NCI-H2196 (cell line): ENCODE results near the gene CYP27C1.

Experiments
- DNase-seq: peaks from one replicate; lab custom pipeline; 2025; ENCODE audit not compliant: unreplicated experiment; lab: John Stamatoyannopoulos, UW

The CYP27C1 gene

GRCh38 chr2:127155028-127155581, 65.0 kb downstream of the CYP27C1 start:
- no peak for DNase-seq

GRCh38 chr2:127154396-127154795, 65.7 kb downstream of the CYP27C1 start:
- DNase-seq: no peak

DNA sequence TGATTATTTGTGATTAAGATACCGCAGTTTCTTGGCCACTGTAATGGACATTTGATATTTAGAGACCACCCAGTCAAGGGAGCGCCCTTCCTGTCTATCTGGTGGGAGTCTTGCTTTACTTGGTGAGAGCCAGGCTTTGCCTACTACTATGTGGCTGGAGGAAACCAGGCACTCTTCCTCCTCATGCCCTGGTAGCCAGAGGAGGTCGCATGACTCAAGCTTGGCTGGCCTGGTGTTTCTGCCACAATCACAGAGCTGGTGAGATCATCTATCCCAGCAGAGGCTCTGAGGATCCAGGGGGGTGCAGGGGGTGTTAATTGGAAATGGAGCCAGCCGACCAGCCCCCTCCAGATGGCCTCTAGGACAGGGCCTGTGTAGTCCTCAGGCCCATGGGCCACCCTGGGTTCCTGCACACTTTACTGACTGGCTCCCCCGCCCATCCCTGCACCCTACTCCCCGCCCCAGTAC, 66.4 kb downstream of the CYP27C1 start:
- DNase-seq: no peak

- no peak for DNase-seq
Observed at GRCh38 chr2:127150996-127151395, 69.1 kb downstream of the CYP27C1 start.

GRCh38 chr2:127149384-127149783, 70.7 kb downstream of the CYP27C1 start:
- no peak for DNase-seq

GRCh38 chr2:127146820-127147502, 73.1 kb downstream of the CYP27C1 start:
- no peak for DNase-seq

DNA sequence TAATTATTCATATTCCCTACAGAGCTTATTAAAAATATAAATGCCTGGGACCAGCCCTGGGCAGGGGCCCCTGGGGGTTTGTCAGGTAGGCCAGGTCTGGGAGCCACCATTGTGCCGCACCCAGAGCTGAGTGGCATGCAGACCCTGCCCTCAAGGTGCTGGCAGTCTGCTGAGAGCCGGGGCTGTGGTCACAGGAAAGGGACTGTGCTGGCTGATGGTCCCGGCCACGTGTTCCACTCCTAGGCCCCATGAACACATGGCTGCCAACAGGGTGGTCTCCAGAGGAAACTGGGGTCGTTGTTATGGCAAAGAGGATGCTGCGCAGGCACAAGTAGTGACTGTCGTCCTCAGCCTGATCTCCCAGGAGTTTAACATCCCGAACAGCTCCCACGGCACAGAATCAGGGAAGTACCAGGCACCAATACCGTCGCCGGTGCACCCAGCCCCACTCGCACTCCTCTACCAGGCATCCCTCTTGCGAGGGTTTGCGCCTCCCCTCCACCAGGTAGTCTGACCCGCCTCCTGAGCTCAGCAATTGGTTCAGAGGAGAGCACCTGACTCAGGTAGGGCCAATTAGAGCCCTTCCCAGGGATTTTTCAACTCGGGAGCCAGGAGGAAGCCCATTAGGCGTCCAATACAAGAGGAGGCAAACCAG, 73.9 kb downstream of the CYP27C1 start:
- no peak for DNase-seq

DNA sequence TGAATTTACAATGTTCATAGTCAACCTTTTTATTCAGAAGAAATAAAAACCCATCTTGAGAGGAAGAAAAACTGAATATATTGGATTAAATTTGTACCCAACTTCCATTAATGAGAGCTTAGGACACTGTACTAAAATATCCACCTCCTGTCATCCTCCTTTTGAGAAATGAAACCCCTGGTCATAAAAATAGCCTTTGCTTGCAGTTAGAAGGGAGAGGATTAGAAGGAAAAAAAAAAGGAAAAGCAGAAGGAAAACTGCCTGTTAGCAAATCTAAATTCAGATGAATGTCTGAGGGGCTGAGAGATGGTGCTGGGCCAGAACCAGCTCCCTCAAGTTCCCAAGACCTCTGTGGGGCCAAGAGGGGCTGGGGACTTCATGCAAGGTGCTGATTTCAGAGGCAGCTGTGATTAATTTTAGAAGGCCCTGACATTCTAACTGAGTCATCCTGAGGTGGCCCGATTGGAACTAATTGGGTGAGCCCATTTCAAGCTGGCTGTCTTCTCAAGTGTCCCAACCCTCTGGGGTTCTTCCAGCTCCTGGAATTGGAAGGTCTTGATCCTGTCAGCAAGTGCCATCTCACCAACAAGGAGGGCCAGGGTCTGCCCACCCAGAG, 74.7 kb downstream of the CYP27C1 start:
- no peak for DNase-seq

DNA sequence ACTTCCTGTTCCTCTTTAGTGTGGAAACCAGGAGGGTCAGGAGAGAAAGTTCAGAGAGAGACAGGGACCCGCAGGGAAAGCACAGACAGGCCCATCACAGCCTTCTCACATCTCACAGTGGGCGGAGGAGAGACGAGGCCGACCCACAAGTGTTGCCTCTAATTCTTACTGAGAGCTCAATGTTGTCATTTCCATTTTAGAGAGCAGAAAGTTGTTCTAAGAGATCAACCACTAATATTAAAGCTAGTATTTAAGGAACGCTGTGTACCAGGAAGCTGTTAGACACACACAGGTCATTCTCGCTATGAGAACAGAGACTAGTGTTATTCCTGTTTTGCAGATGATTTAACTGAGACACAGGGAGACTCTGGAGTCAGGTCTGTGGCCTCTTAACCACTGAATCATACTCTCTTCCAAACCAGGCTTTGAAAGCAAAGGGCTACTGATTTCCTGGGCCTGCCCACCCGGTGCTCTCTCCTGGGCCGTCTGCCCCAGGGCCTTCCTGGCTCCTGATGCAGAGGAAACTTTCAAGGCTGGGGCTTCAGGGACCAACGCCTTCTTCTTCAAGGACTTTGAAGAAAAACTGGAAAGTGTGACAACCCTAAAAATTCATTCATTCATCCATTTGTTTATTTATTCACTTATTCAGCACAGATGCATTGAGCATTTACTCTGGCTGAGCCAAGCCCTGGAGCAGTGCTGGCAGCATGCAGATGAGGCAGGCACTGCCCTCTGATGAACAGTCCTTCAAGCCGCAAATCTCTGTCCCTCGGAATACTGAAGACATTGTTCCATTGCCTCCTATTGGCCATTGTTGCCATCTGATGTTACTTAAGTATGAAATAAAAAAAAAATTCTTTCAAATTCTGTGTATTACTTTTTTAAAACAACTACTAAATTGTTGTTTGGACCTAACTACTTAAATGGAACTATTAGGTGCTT, 76.0 kb downstream of the CYP27C1 start:
- no peak for DNase-seq

DNA sequence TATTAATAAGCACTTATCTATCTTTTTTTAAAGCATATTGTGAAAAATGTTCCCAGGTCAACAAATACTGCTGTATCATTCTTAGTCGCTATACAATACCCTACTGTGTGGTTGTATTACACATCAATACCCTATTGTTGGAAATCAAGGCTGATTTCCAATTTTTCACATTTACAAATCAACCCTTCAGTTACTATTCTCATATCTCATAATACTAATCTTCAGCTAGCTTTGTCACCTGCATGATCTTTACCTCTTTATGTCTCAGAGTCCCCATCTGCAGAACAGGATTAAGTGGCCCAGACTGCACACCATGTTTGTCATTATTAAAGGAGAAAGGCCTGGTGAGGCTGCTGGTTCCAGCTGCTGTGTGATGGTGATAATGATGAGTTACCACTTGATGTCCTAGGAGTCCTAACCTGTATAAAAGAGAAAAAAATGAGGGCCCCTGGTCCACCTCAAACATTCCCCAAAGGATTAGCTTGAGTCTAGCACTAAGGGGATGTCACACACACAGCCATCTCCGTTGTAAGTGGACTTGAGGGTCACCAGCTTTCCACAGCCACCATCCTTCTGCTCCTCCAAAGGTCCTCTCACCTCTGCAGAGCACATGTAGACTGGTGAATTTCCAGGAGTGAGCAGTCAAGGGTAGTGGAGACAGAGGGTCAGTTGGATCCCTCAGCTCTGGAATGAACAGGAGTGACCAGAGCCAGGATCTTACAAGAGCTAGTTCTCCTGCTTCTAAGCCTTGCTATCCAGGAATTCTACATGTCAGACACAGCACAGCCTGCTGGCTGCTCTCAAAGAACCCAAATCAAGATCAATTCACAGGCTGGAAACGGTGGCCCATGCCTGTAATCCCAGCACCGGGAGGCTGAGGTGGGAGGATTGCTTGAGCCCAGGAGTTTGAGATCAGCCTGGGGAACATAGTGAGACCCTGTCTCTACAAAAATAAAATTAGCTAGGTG, 77.2 kb downstream of the CYP27C1 start:
- DNase-seq: no peak

GRCh38 chr2:127140538-127140937, 79.6 kb downstream of the CYP27C1 start:
- DNase-seq: no peak

- no peak for DNase-seq
Observed at GRCh38 chr2:127139766-127140165, 80.3 kb downstream of the CYP27C1 start.

DNA sequence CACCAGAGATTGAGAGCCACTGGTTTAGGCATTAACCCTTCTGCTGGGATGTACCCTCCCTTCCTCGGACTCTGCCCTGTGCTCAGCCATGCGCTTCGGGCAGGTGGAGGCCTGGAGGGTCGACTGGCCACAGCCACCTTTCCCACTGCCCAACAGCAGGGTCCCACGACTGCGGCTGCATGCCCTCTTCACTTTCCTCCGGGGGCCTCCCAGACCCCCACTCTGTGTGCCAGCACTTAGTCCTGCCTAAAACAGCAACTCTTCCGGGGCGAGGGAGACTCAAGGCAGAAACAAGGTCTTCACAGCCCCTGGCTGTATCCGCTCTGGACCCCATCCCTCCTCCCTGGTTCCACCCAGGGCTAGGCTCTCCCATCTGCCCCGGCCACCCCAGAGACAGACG, 81.8 kb downstream of the CYP27C1 start:
- DNase-seq: no peak

GRCh38 chr2:127137741-127138140, 82.4 kb downstream of the CYP27C1 start:
- no peak for DNase-seq

GRCh38 chr2:127137225-127137624, 82.9 kb downstream of the CYP27C1 start:
- no peak for DNase-seq

DNA sequence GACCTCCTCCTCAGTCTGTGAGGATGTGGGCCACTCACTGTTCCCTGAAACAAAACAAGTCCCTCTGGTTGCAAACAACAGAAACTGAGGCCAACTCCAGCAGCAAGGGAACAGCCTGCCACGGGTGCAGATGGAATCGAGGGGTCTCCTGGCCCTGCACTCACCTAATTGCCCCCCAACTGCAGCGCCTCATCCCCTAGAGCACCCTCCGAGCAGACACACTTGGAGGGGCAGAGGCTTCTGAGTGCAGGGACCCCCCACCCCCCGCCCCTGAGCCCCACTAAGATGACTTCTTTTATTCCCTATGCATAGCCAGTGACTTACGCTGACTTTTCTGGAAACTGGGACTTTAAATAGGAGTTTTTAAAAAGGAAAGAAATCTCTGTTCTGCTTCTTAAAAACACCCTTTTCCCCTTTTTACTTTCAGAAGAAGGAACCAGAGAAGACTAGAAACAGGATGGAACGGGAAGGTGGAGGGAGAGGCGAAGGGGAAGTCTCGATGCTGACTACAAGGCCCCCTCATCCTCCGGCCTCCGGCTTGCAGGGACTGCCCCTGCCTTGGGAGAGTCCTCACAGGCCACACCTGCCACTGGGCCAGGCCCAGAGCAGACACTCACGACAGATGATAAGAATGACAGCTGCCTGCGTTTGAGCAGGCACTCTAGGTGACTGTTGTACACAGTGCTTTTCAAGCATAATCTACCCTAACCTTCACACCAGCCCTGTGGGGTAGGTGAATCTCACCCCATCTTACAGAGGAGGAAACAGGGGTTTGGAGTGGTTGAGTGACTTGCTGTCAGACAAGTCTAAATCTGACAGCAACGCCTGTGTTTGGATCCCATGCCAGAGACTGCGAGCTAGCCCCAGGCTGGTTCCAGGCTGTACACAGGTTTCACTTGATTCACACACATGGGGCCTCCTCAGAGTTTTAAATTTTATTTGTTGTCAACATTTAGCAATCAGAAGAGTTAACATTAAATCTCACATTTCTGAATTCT, 85.0 kb downstream of the CYP27C1 start:
- no peak for DNase-seq

GRCh38 chr2:127134235-127134634, 85.9 kb downstream of the CYP27C1 start:
- no peak for DNase-seq
